ENCODE measurements around the gene RPS15.
"Not testable (repeated sequence)": the region's sequence is repeated elsewhere in the genome, so short reads cannot be mapped to it uniquely, and the experiment has no call there.

RPS15 gene

DNA sequence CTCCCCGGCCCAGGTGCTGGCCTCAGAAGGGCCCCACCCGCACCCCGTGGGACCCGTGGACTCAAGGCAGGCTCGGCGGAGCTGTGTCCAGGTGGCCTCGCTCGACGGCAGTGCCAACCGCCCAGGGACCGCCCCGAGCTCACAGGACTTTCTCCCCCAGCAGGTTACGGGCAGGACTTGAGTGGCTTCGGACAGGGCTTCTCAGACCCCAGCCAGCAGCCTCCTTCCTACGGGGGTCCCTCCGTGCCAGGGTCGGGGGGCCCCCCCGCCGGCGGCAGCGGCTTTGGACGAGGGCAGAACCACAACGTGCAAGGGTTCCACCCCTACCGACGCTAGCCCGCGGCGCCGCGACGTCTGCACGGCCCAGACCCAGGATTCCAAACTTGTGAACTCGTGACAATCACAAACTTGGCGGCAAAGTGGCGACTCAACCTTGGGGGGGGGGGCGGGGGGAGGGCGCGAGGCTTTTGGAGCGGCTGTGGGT is 3.6 kb upstream of the RPS15 start:
- H3K9ac ChIP-seq, result no peak overlapping the region
- no peak overlapping the region; the same call in 1 of the 2 replicates for H3K27ac ChIP-seq
- no peak overlapping the region for H3K4me2 ChIP-seq

GRCh38 chr19:1435378-1435989 is 2.7 kb upstream of the RPS15 start:
- no peak for TF ChIP-seq Cebpa-rat (IDR thresholded peaks at IDR 0.05)
- peaks cover 66% of the 10 kb centered on the region for H3K36me3 ChIP-seq
- H3K4me1 ChIP-seq, result peaks cover 42% of the 10 kb centered on the region
- H4K20me1 ChIP-seq, result peaks cover 92% of the 10 kb centered on the region
- no peaks in the 10 kb centered on the region for H3K9me3 ChIP-seq
- no peak overlapping the region for H3K27ac ChIP-seq
- H3K4me2 ChIP-seq, result no peak overlapping the region
- no peak overlapping the region for H3K4me3 ChIP-seq
- no peaks in the 10 kb centered on the region for H3K27me3 ChIP-seq
- H3K9ac ChIP-seq, result no peak overlapping the region

More for the DNA sequence above, 3.6 kb upstream of the RPS15 start:
- peaks cover 92% of the 10 kb centered on the region for H4K20me1 ChIP-seq
- no peaks in the 10 kb centered on the region for H3K27me3 ChIP-seq
- no peaks in the 10 kb centered on the region for H3K9me3 ChIP-seq
- peaks cover 38% of the 10 kb centered on the region for H3K4me1 ChIP-seq
- peaks cover 66% of the 10 kb centered on the region for H3K36me3 ChIP-seq
- no peak overlapping the region for H3K4me3 ChIP-seq
- no peak for TF ChIP-seq Cebpa-rat (IDR thresholded peaks at IDR 0.05)

GRCh38 chr19:1437609-1438008 is 587 bp upstream of the RPS15 start:
- Histone ChIP-seq H3K4me2 (peak overlapping the region; percentile 67), H3K4me1 (peaks cover 55% of the 10 kb centered on the region), H3K4me3 (0 out of 2 replicates have a peak overlapping the region, but pooled peaks have one; percentile 99), H4K20me1 (peaks cover 93% of the 10 kb centered on the region), H3K27ac (no peak overlapping the region), H3K9me3 (no peaks in the 10 kb centered on the region), H3K27me3 (no peaks in the 10 kb centered on the region), H3K36me3 (peaks cover 66% of the 10 kb centered on the region), H3K9ac (no peak overlapping the region; the same call in 1 of the 2 replicates)
- no peak for TF ChIP-seq Cebpa-rat (IDR thresholded peaks at IDR 0.05)

DNA sequence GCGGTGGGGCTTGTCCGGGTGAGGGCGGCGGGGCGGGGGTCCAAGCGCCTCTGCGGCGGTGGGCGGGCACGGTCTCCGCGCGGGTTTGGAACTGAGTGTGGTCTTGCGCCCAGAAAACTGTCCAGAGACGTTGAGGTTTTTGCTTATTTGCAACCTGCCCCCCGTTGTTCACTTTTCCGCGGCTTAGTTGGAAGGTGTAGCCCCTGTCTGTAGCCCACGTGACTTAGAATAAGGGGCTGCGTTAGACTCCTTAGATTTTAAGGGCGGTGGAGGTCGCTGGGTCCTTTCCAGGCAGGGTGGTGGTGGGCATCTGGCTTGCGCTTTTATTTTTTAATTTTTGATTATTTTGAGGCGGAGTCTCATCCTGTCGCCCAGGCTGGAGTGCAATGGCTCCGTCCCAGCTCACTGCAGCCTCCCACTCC is 748 bp downstream of the RPS15 start:
- Histone ChIP-seq H3K36me3 (peaks cover 61% of the 10 kb centered on the region), H4K20me1 (peaks cover 93% of the 10 kb centered on the region), H3K4me2 (peak overlapping the region; percentile 95), H3K9ac (peak overlapping the region; percentile 100), H3K4me3 (peak overlapping the region; percentile 99), H3K27ac (peak overlapping the region; percentile 100), H3K9me3 (no peaks in the 10 kb centered on the region), H3K27me3 (no peaks in the 10 kb centered on the region), H3K4me1 (peaks cover 57% of the 10 kb centered on the region)
- no peak for TF ChIP-seq Cebpa-rat (IDR thresholded peaks at IDR 0.05)

DNA sequence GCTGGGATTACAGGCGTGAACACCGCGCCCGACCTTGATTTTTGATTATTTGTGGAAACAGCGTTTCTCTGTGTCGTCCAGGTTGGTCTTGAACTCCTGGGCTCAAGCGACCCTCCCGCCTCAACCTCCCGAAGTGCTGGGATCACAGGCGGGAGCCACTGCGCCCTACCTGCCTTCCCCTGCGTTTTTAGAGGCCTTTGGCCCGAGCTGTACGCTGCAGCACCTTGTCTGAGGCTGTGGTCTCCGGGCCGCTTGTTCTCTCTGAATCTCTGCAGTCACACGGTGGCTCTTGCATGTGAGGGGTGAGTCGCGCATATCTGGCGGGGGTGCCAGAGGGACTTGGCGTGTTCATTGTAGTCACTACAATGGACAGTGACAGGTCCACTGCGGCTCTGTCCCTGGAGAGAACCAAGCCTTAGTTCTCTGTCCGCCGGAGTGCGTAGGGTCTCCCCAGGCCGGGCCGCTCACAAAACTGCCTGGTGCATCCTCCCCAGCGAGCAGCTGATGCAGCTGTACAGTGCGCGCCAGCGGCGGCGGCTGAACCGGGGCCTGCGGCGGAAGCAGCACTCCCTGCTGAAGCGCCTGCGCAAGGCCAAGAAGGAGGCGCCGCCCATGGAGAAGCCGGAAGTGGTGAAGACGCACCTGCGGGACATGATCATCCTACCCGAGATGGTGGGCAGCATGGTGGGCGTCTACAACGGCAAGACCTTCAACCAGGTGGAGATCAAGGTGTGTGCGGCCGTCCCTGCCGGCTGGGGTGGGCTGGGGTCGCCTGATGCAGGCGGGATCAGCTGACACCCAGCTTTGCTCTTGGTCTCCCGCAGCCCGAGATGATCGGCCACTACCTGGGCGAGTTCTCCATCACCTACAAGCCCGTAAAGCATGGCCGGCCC is 1.6 kb downstream of the RPS15 start:
- H3K9me3 ChIP-seq, H3K27me3 ChIP-seq: not testable (repeated sequence)
- Histone ChIP-seq H3K4me2 (peak overlapping the region; percentile 95), H3K9ac (peak overlapping the region; percentile 100), H3K27ac (peak overlapping the region; percentile 100), H3K36me3 (peaks cover 53% of the 10 kb centered on the region), H3K4me3 (peak overlapping the region; percentile 99), H4K20me1 (peaks cover 93% of the 10 kb centered on the region), H3K4me1 (peaks cover 63% of the 10 kb centered on the region)

GRCh38 chr19:1440418-1440801 is 2.2 kb downstream of the RPS15 start:
- H3K4me3 ChIP-seq, result peak overlapping the region; percentile 99; the same call in 1 of the 2 replicates
- peak overlapping the region; percentile 95 for H3K4me2 ChIP-seq
- no peak overlapping the region for H3K27ac ChIP-seq
- peak overlapping the region; percentile 100 for H3K9ac ChIP-seq
- peaks cover 48% of the 10 kb centered on the region for H3K36me3 ChIP-seq
- no peak for TF ChIP-seq Cebpa-rat (IDR thresholded peaks at IDR 0.05)
- H3K9me3 ChIP-seq, result no peaks in the 10 kb centered on the region
- peaks cover 68% of the 10 kb centered on the region for H3K4me1 ChIP-seq
- H4K20me1 ChIP-seq, result peaks cover 93% of the 10 kb centered on the region
- peaks cover 8% of the 10 kb centered on the region for H3K27me3 ChIP-seq

DNA sequence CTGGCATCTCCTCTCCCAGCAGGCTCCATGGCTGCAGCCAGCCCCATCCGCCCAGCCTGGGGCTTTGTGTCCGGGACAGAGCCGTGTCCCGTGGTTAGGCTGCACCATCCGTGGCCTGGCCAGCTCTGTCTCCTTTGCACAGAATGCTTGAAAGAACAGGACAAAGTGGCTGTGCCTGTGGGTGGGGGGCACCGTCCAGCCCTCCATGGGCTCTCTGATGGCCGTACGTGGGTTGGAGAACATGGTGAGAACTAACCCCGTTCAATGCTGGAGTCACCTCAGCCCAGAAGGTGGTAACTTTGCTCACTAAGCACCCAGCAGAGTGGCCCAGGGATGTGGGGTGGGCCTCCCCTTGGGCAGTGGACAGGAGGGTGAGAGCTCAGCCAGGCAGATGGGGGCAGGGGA is 2.8 kb downstream of the RPS15 start:
- Histone ChIP-seq H3K27ac (no peak overlapping the region), H3K9ac (0 out of 2 replicates have a peak overlapping the region, but pooled peaks have one; percentile 36), H3K4me2 (peak overlapping the region; percentile 95), H4K20me1 (peaks cover 92% of the 10 kb centered on the region), H3K9me3 (no peaks in the 10 kb centered on the region), H3K4me1 (peaks cover 65% of the 10 kb centered on the region), H3K36me3 (peaks cover 42% of the 10 kb centered on the region), H3K4me3 (no peak overlapping the region), H3K27me3 (peaks cover 14% of the 10 kb centered on the region)
- TF ChIP-seq Cebpa-rat (IDR thresholded peaks at IDR 0.05), result no peak

- H3K4me1 ChIP-seq, result peaks cover 58% of the 10 kb centered on the region
- peaks cover 23% of the 10 kb centered on the region for H3K27me3 ChIP-seq
- peaks cover 92% of the 10 kb centered on the region for H4K20me1 ChIP-seq
- TF ChIP-seq Cebpa-rat (IDR thresholded peaks at IDR 0.05), result no peak
- no peak overlapping the region for H3K4me2 ChIP-seq
- H3K4me3 ChIP-seq, result no peak overlapping the region
- H3K9ac ChIP-seq, result no peak overlapping the region
- no peaks in the 10 kb centered on the region for H3K9me3 ChIP-seq
- peaks cover 42% of the 10 kb centered on the region for H3K36me3 ChIP-seq
- no peak overlapping the region for H3K27ac ChIP-seq
These were observed 3.7 kb downstream of the RPS15 start for GRCh38 chr19:1441677-1442438.

GRCh38 chr19:1445185-1445931 is 7.2 kb downstream of the RPS15 start:
- Histone ChIP-seq H3K9me3 (no peaks in the 10 kb centered on the region), H3K9ac (peak overlapping the region; percentile 66), H3K27ac (no peak overlapping the region; the same call in 1 of the 2 replicates), H3K4me2 (peak overlapping the region; percentile 92), H3K27me3 (peaks cover 58% of the 10 kb centered on the region), H3K4me3 (peak overlapping the region; percentile 63), H3K36me3 (peaks cover 31% of the 10 kb centered on the region), H4K20me1 (peaks cover 99% of the 10 kb centered on the region), H3K4me1 (peaks cover 42% of the 10 kb centered on the region)
- no peak for TF ChIP-seq Cebpa-rat (IDR thresholded peaks at IDR 0.05)

Measured in BLaER1 (cell line).